PC-3 (cell line): ENCODE data around the gene LKAAEAR1. TPM values are rescaled to one million over a fixed set of nuclear protein-coding genes. Genes with fewer than 3 reads are reported as not detected.

Source experiments
- ATAC-seq: fragments of 200-7000 bp; cut with Tn5 transposase; 2 replicates; pipeline ENCODE4 v1.9.1; 2020; ENCODE audit warnings: mild to moderate bottlenecking, moderate library complexity
- BruUV-seq: library from RNA; stranded (reverse); fragments of 400-500 nt; replicated peaks from 2 replicates; lab custom pipeline; 2021; lab: Mats Ljungman, UMichigan
- CTCF ChIA-PET: fragments of 300-600 bp; sonication (Branson Sonifier 250); formaldehyde crosslinking; loops from one replicate; lab custom pipeline; 2022; ENCODE audit warnings: antibody characterized with exemption; lab: Charles Lee
- POLR2A ChIA-PET: fragments of 300-600 bp; sonication (Branson Sonifier 250); formaldehyde crosslinking; loops from one replicate; lab custom pipeline; 2022; ENCODE audit warnings: antibody characterized with exemption; ENCODE audit not compliant: unreplicated experiment; lab: Charles Lee
- DNase-seq: peaks from one replicate; pipeline ENCODE4 v3.0.0-alpha.2; 2015
- H2AFZ ChIP-seq: fragments of 300-600 bp; sonication (generic); 2 replicates; pipeline ENCODE4 v1.6.0; 2016; ENCODE audit warnings: antibody characterized with exemption, low read length
- H3F3A ChIP-seq: fragments of 300-600 bp; sonication (generic); one replicate; pipeline ENCODE4 v1.6.0; 2017; ENCODE audit warnings: antibody characterized with exemption, low read length, control low read depth, mild to moderate bottlenecking; ENCODE audit not compliant: unreplicated experiment
- H3K27ac ChIP-seq: fragments of 300-600 bp; sonication (generic); 2 replicates; pipeline ENCODE4 v1.5.1; 2016; ENCODE audit warnings: mild to moderate bottlenecking, low read length
- H3K27me3 ChIP-seq: fragments of 300-600 bp; sonication (generic); 2 replicates; pipeline ENCODE4 v1.6.1; 2016; ENCODE audit warnings: low read length, mixed read lengths
- H3K36me3 ChIP-seq: fragments of 300-600 bp; sonication (generic); 2 replicates; pipeline ENCODE4 v1.6.1; 2016; ENCODE audit warnings: low read depth, mixed run types, low read length, mixed read lengths
- H3K4me1 ChIP-seq: fragments of 300-600 bp; sonication (generic); 2 replicates; pipeline ENCODE4 v1.5.1; 2016; ENCODE audit warnings: low read length; ENCODE audit not compliant: insufficient read depth
- H3K4me2 ChIP-seq: fragments of 300-600 bp; sonication (generic); 2 replicates; pipeline ENCODE4 v1.6.0; 2016; ENCODE audit warnings: low read length
- H3K4me3 ChIP-seq: fragments of 300-600 bp; sonication (generic); 2 replicates; pipeline ENCODE4 v1.5.1; 2016; ENCODE audit warnings: mild to moderate bottlenecking, low read length, mixed read lengths
- H3K79me2 ChIP-seq: fragments of 300-600 bp; sonication (generic); 2 replicates; pipeline ENCODE4 v1.6.1; 2017; ENCODE audit warnings: low read length, mixed read lengths
- H3K9ac ChIP-seq: fragments of 300-600 bp; sonication (generic); 2 replicates; pipeline ENCODE4 v1.6.0; 2016; ENCODE audit warnings: mild to moderate bottlenecking, low read length
- H3K9me2 ChIP-seq: fragments of 300-600 bp; sonication (generic); replicated peaks from 2 replicates; pipeline ENCODE4 v1.6.1; 2016; ENCODE audit warnings: mixed run types, low read length, mixed read lengths
- H3K9me3 ChIP-seq: fragments of 300-600 bp; sonication (generic); 2 replicates; pipeline ENCODE4 v1.6.1; 2016; ENCODE audit warnings: low read length, mixed read lengths
- H4K20me1 ChIP-seq: fragments of 300-600 bp; sonication (generic); 2 replicates; pipeline ENCODE4 v1.6.1; 2016; ENCODE audit warnings: low read length, mixed read lengths
- CTCF ChIP-seq: fragments of 300-600 bp; sonication (generic); conservative IDR thresholded peaks from 2 replicates; pipeline ENCODE4 v1.5.1; 2017; ENCODE audit warnings: antibody characterized with exemption, low read depth, mild to moderate bottlenecking, low read length
- EZH2 ChIP-seq: fragments of 300-600 bp; sonication (generic); IDR thresholded peaks from one replicate; pipeline ENCODE4 v1.6.1; 2017; ENCODE audit warnings: antibody characterized with exemption, mild to moderate bottlenecking, low read length; ENCODE audit not compliant: unreplicated experiment
- EZH2phosphoT487 ChIP-seq: fragments of 300-600 bp; sonication (generic); IDR thresholded peaks from 2 replicates; pipeline ENCODE4 v1.6.1; 2018; ENCODE audit warnings: mild to moderate bottlenecking, antibody characterized with exemption, low read length, borderline replicate concordance
- intact Hi-C: fragments of 100-400 bp; cut with micrococcal nuclease; formaldehyde crosslinking; loops from 2 replicates; pipeline ENCODE4 v1.9.0; 2023
- total RNA-seq: library from RNA; depleted of rRNA; stranded (reverse); fragments of >200 nt; gene quantifications from 2 replicates; pipeline ENCODE4 v1.2.3, GENCODE V29; 2014

LKAAEAR1 gene
- total RNA-seq, 1 experiment from 2014 or later: 1.1 TPM

- no peaks in the 10 kb centered on the region for H3K36me3 ChIP-seq
- intact Hi-C loops: no loop called here
- TSS peak; percentile 53 for BruUV-seq
- H2AFZ ChIP-seq: peak overlapping the region; percentile 91
- H3K27ac ChIP-seq: no peak overlapping the region
- no peak for ATAC-seq
- H3K9ac ChIP-seq: peak overlapping the region; percentile 90
- H3F3A ChIP-seq: no peaks in the 10 kb centered on the region
- POLR2A ChIA-PET: interaction anchor here (0.6 kb wide), 1 partner anchor 516 kb away, joined by 5 read pairs; no protein-coding TSS in a partner anchor
- no peak for DNase-seq
- no peaks in the 10 kb centered on the region for H3K9me3 ChIP-seq
- H3K4me1 ChIP-seq: peaks cover 19% of the 10 kb centered on the region
- CTCF ChIA-PET: no interaction called here
- H3K4me2 ChIP-seq: peak overlapping the region; percentile 100
- no peak for TF ChIP-seq EZH2
- no peak for TF ChIP-seq CTCF
- TF ChIP-seq EZH2phosphoT487: no peak
- no peaks in the 10 kb centered on the region for H3K9me2 ChIP-seq
- H3K79me2 ChIP-seq: peaks cover 19% of the 10 kb centered on the region
- H4K20me1 ChIP-seq: no peaks in the 10 kb centered on the region
- H3K4me3 ChIP-seq: peak overlapping the region; percentile 97
- no peaks in the 10 kb centered on the region for H3K27me3 ChIP-seq
Observed at GRCh38 chr20:64078934-64079272, 5.3 kb downstream of the LKAAEAR1 start.

- H3K4me2 ChIP-seq: peak overlapping the region; percentile 100
- peaks cover 19% of the 10 kb centered on the region for H3K79me2 ChIP-seq
- H4K20me1 ChIP-seq: no peaks in the 10 kb centered on the region
- H3K9ac ChIP-seq: no peak overlapping the region
- peak overlapping the region; percentile 97 for H3K4me3 ChIP-seq
- TF ChIP-seq EZH2phosphoT487: no peak
- no peak for TF ChIP-seq EZH2
- no peak for TF ChIP-seq CTCF
- H3K4me1 ChIP-seq: peaks cover 16% of the 10 kb centered on the region
- H3K36me3 ChIP-seq: no peaks in the 10 kb centered on the region
- intact Hi-C loops: no loop called here
- H3K9me3 ChIP-seq: no peaks in the 10 kb centered on the region
- H3K9me2 ChIP-seq: no peaks in the 10 kb centered on the region
- ChIA-PET CTCF (no interaction called here), POLR2A (no interaction called here)
- BruUV-seq: no TSS peak
- DNase-seq (no peak), ATAC-seq (no peak)
- H3K27me3 ChIP-seq: no peaks in the 10 kb centered on the region
- no peak overlapping the region for H3K27ac ChIP-seq
- no peak overlapping the region for H2AFZ ChIP-seq
- no peaks in the 10 kb centered on the region for H3F3A ChIP-seq
Observed at GRCh38 chr20:64077876-64078551, 6.2 kb downstream of the LKAAEAR1 start.

GRCh38 chr20:64077541-64077875 lies 6.7 kb downstream of the LKAAEAR1 start:
- TF ChIP-seq EZH2 (no peak), EZH2phosphoT487 (no peak), CTCF (no peak)

More at GRCh38 chr20:64077541-64077875, 6.7 kb downstream of the LKAAEAR1 start:
- DNase-seq: no peak
- ChIA-PET POLR2A (no interaction called here), CTCF (no interaction called here)
- no peaks in the 10 kb centered on the region for H3K36me3 ChIP-seq
- no peak overlapping the region for H3K4me2 ChIP-seq
- H3K9me2 ChIP-seq: no peaks in the 10 kb centered on the region
- H2AFZ ChIP-seq: no peak overlapping the region
- no peaks in the 10 kb centered on the region for H4K20me1 ChIP-seq
- no TSS peak for BruUV-seq
- no peaks in the 10 kb centered on the region for H3F3A ChIP-seq
- no peak for ATAC-seq
- intact Hi-C loops: no loop called here
- peaks cover 13% of the 10 kb centered on the region for H3K4me1 ChIP-seq
- no peak overlapping the region for H3K9ac ChIP-seq
- H3K4me3 ChIP-seq: no peak overlapping the region
- H3K27ac ChIP-seq: no peak overlapping the region
- H3K79me2 ChIP-seq: peaks cover 19% of the 10 kb centered on the region
- no peaks in the 10 kb centered on the region for H3K9me3 ChIP-seq
- no peaks in the 10 kb centered on the region for H3K27me3 ChIP-seq
